Chondrocyte (in vitro differentiated cells): Measurements from ENCODE around the gene ZNF750. TPM values are rescaled to one million over a fixed set of nuclear protein-coding genes. Genes with fewer than 3 reads are reported as not detected.
A peak's percentile ranks its signal among the peaks of the same experiment; 100 is the strongest.

Experiments used
- DNase-seq: peaks from one replicate; pipeline ENCODE4 v3.0.0; 2021; ENCODE audit warnings: mixed read lengths, low spot score
- H3K27ac Mint-ChIP-seq: one replicate; pipeline ENCODE4 v1.8.0; 2021; ENCODE audit warnings: mild to moderate bottlenecking, moderate library complexity, mixed read lengths; ENCODE audit not compliant: unreplicated experiment
- H3K27me3 Mint-ChIP-seq: 2 replicates; pipeline ENCODE4 v1.8.0; 2021; ENCODE audit warnings: low read depth, mixed read lengths
- H3K36me3 Mint-ChIP-seq: 2 replicates; pipeline ENCODE4 v1.8.0; 2021; ENCODE audit warnings: low read depth, mixed read lengths
- H3K4me1 Mint-ChIP-seq: 2 replicates; pipeline ENCODE4 v1.8.0; 2021; ENCODE audit warnings: low read depth, mild to moderate bottlenecking, mixed read lengths
- H3K4me3 Mint-ChIP-seq: one replicate; pipeline ENCODE4 v1.8.0; 2021; ENCODE audit warnings: mild to moderate bottlenecking, moderate library complexity, mixed read lengths; ENCODE audit not compliant: unreplicated experiment
- H3K9me3 Mint-ChIP-seq: 2 replicates; pipeline ENCODE4 v1.8.0; 2021; ENCODE audit warnings: low read depth, mixed read lengths
- CTCF ChIP-seq: fragments of 200-600 bp; sonication (generic); IDR thresholded peaks from 2 replicates; pipeline ENCODE4 v1.5.0; 2021; ENCODE audit warnings: antibody characterized with exemption, mild to moderate bottlenecking, moderate library complexity
- total RNA-seq: library from RNA; stranded (reverse); gene quantifications from 3 replicates; pipeline ENCODE4 v1.2.1, GENCODE V29; 2021

The ZNF750 gene
- total RNA-seq, 1 donor from 2014 or later = not detected

GRCh38 chr17:82815790-82816305 lies 24.0 kb downstream of the ZNF750 start:
- Mint-ChIP-seq H3K36me3 (peaks cover 33% of the 10 kb centered on the region), H3K4me3 (no peak overlapping the region), H3K9me3 (peaks cover 8% of the 10 kb centered on the region), H3K4me1 (peaks cover 2% of the 10 kb centered on the region), H3K27ac (no peak overlapping the region), H3K27me3 (no peaks in the 10 kb centered on the region)
- no peak for TF ChIP-seq CTCF
- peak; percentile 30 for DNase-seq

- Mint-ChIP-seq H3K27ac (no peak overlapping the region), H3K9me3 (peaks cover 3% of the 10 kb centered on the region), H3K4me3 (no peak overlapping the region), H3K36me3 (peaks cover 32% of the 10 kb centered on the region), H3K27me3 (no peaks in the 10 kb centered on the region), H3K4me1 (peaks cover 7% of the 10 kb centered on the region)
- DNase-seq = peak; percentile 73
- no peak for TF ChIP-seq CTCF
Measured at GRCh38 chr17:82815354-82815753, 24.5 kb downstream of the ZNF750 start.

GRCh38 chr17:82814834-82815233 lies 25.0 kb downstream of the ZNF750 start:
- Mint-ChIP-seq H3K36me3 (peaks cover 30% of the 10 kb centered on the region), H3K27me3 (no peaks in the 10 kb centered on the region), H3K9me3 (no peaks in the 10 kb centered on the region), H3K4me1 (peaks cover 13% of the 10 kb centered on the region), H3K4me3 (no peak overlapping the region), H3K27ac (no peak overlapping the region)
- TF ChIP-seq CTCF = no peak
- peak; percentile 88 for DNase-seq

GRCh38 chr17:82813299-82814051 lies 26.3 kb downstream of the ZNF750 start:
- H3K9me3 Mint-ChIP-seq = no peaks in the 10 kb centered on the region
- peak; percentile 78 for DNase-seq
- no peaks in the 10 kb centered on the region for H3K27me3 Mint-ChIP-seq
- H3K4me1 Mint-ChIP-seq = peaks cover 18% of the 10 kb centered on the region
- no peak for TF ChIP-seq CTCF
- H3K36me3 Mint-ChIP-seq = peaks cover 25% of the 10 kb centered on the region
- H3K27ac Mint-ChIP-seq = no peak overlapping the region
- no peak overlapping the region for H3K4me3 Mint-ChIP-seq

- Mint-ChIP-seq H3K36me3 (peaks cover 21% of the 10 kb centered on the region), H3K4me1 (peaks cover 18% of the 10 kb centered on the region), H3K27me3 (no peaks in the 10 kb centered on the region), H3K9me3 (no peaks in the 10 kb centered on the region), H3K4me3 (no peak overlapping the region), H3K27ac (no peak overlapping the region)
- no peak for TF ChIP-seq CTCF
- DNase-seq = no peak
Measured at GRCh38 chr17:82812601-82813000, 27.2 kb downstream of the ZNF750 start.
